GM10847 (cell line): ENCODE results near the gene MR1.

Source experiments
- POLR2A ChIP-seq: IDR thresholded peaks from 2 replicates; pipeline ENCODE4 v1.6.1; 2011; ENCODE audit not compliant: insufficient read length; ENCODE audit errors: extremely low read depth

MR1 gene

DNA sequence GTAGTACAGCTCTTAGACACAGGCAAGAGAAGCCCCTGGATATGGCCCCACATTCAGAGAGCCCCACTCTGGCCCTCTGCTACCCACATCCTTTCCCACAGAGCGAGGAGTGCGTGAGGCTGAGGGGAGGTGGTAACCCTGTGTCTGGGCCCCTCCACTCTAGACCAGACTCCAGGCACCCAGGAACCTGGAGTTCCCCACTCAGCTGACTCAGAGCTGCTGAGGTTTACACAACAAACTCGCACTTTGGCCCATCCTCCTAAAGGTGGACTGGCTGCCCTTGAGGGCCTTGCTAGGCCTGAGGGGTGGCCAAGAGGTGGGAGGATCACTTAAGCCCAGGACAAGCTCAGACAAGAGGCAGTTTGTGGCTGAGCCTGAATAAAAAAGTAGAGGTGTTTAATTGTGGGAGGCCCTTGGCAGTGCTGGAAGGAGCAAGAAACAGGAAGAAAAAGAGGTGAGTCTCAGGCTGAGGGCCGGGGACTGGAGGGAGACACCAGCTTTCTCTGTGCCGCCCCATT is 10.7 kb downstream of the MR1 start:
- TF ChIP-seq POLR2A: no peak

- TF ChIP-seq POLR2A: no peak
Measured at GRCh38 chr1:181049378-181049777, 15.6 kb downstream of the MR1 start.

DNA sequence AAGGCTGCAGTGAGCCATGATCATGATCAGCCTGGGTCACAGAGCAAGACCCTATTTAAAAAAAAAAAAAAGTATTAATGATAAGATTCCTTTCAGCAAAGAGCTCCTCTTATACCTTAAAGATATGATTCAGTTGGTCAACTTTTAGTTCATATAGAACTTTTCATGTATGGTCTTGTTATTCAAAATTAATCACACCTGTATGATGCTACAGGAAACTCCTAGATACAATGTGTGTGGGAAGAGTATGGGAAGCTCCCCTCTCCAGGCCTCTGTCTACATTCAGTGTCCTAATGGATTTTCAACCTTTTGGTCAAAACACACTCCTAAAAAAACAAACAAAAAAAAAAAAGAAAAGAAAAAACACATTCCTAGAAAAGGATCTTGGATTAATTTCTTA is 17.1 kb downstream of the MR1 start:
- TF ChIP-seq POLR2A: no peak

GRCh38 chr1:181056560-181056959 is 22.8 kb downstream of the MR1 start:
- TF ChIP-seq POLR2A: no peak

- TF ChIP-seq POLR2A: no peak
Measured at GRCh38 chr1:181057079-181057478, 23.3 kb downstream of the MR1 start.

- TF ChIP-seq POLR2A: no peak
Measured at GRCh38 chr1:181059435-181059834, 25.7 kb downstream of the MR1 start.

DNA sequence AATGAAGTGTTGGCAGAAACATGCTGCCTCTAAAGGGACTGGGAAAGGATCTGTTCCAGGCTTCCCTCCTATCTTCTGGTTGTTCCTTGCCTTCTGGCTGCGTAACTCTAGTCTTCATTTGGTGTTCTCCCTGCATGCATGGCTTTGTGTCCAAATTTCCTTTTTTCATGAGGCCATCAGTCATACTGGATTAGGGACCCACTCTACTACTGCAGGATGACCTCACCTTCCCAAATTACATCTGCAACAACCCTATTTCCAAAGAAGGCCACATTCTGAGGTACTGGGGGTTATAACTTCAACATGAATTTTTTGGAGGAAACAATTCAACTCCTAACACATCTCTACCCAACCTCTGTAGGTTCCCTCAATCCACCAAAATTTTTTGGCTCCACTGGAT is 26.3 kb downstream of the MR1 start:
- no peak for TF ChIP-seq POLR2A

DNA sequence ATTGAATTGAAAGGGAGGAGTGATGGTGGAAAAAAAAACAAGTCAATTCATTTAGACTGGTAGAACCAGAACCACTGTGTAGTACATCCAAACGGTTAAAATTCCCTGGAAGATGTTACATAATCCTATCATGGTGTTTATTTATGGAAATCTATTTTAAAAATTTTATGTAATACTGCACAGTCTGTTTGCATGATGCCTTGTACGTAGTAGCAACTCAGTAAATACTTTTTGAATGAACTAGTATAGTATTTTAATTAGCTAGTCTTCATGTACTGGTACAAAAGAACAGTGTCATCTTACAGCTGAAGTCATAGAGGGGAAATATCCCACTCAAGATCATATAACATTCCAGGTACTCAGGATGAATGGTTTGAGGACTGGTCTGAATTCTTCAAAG is 27.7 kb downstream of the MR1 start:
- no peak for TF ChIP-seq POLR2A

DNA sequence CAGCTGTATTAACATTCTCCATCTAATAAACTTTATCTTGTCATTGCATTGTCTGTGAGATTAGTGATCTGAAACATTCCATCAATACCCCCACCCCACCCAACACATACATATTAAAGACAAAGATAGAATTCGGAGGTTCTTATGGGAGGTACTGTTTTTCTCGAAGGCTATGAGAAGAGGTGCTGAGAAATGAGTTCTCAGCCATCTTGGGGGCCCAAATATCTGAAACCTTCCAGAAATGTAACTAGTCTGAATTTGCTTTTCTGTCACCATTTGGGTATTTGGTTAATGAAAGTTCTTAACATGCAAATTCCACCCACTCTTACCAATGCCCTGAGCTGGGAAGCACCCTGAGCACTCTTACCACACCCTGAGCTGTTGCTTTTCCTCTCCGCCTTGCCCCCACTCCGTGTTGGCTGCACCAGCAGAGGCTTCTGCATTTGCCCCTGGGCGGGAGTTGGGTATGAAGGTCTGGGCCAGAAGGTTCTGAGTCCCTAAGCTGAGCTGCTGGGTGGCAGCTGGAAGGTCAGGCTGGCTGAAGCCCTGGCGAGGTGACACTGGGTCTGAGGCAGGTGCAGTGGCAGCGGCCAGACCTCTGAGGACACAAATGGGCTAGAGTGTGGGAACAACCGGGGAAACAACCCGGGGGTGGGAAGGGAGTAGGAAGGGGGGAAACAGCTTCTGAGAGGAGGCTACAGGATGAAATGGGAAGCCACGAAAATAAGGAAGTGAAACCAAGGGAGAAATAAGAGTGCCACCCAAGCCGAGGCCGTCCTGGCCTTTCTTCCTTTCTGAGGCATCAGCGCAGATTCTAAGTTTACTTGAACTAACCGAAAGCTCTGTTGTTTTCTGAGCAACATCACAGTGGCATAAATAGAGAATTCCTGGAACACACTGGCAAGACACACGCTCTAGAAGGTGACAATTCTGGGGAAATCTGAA is 28.4 kb downstream of the MR1 start:
- TF ChIP-seq POLR2A: peak; percentile 36

DNA sequence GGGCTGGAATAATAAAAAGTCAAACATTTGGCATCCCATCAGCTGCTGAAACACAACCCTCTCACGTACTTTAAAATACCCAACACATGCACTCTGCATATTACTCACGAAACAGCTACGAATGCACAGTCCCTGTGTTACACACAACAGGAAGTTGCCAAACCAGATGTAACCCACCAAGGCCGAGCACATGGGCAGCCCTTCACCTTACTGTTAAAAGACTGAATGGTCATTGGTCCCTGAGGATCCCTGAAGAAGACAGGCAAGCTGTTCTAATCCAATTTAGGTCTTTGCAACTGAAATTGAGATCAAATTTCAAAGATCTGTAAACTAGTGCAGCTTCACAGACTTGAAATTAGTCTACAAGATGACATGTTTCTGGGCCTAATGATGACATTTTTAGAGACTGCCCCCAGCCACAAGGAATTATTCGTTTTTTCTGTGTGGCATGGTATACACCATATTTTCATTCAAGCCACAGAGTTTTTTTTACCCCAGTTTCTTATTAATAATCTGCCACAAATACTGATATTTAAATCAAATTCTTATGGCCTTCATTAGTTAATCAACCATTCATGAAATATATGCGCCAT is 29.1 kb downstream of the MR1 start:
- TF ChIP-seq POLR2A: no peak

- no peak for TF ChIP-seq POLR2A
Measured at GRCh38 chr1:181064011-181064623, 30.3 kb downstream of the MR1 start.

DNA sequence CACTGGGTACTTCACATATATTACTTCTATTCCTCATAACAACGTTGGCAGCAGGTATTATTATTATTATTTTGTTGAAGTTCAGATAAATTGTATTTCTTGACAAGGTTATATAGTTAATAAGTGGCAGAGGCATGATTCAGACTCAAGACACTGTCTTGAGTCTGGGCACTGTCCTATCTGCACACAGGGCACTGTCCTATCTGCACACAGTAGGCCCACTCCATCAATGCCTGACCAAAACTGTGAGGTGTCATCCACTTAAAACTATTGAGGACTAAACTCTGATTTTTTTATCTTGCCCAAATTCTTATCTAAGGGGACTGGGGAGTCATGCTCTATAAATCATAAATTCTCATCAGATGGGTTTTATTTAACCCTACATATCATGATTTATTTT is 30.9 kb downstream of the MR1 start:
- TF ChIP-seq POLR2A: no peak

GRCh38 chr1:181073638-181074037 is 39.9 kb downstream of the MR1 start:
- no peak for TF ChIP-seq POLR2A

DNA sequence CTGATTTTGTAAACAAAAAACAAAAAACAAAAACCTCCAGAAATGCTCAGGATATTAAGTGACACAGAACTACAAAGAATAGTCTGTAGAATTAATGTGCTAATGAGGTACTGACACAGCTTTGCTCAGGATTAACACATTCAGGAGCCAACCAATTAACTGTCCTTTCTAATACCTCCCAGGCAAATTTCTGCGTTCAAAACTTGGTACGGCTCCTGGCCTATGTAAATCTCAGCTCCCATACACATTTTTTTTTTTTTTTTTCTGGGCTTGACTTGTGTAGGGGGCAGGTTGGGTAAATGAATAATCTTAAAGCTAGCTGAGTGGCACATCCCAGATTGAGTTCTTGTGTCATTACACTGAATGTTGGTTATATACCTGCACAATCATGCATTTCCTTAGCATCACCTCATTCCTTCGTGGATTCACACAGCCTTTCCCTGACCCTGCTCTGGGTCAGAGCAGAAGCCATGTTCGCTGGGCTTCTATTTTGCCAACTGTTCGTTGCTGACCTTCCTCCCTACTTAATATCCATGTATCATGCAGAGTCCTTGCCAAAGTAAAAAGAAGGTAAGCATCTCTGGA is 42.1 kb downstream of the MR1 start:
- no peak for TF ChIP-seq POLR2A

DNA sequence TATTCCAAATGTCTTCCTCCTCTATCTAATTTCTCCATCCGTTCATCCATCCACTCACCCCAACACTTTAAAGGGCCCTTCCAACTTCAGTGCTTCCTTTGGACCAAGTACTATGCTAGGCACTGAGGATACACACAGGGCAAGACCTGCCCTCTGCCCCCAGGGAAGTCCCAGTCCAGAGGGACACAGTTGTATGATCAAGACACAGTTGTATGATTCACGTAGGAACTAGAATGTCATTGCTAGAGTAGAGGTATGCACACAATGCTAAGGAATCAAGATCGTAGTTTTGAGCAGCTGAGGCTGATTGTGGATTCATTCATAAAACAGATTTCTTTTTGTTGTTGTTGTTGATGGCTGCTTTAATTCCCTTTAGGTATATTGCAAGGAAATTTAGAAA is 43.1 kb downstream of the MR1 start:
- TF ChIP-seq POLR2A: no peak
